LNCAP (cell line): ENCODE measurements around the gene KIAA1671.
A peak's percentile ranks its signal among the peaks of the same experiment; 100 is the strongest.

ENCODE experiments used
- CTCF ChIP-seq: fragments of 450-650 bp; IDR thresholded peaks from 2 replicates; pipeline ENCODE4 v1.5.1; 2017; ENCODE audit warnings: mild to moderate bottlenecking

KIAA1671 gene

GRCh38 chr22:25193548-25193947 lies 241.0 kb downstream of the KIAA1671 start:
- TF ChIP-seq CTCF, result no peak

GRCh38 chr22:25196326-25196725 lies 243.8 kb downstream of the KIAA1671 start:
- TF ChIP-seq CTCF, result no peak

- TF ChIP-seq CTCF, result no peak
These were observed 244.8 kb downstream of the KIAA1671 start for GRCh38 chr22:25197340-25197739.

- no peak for TF ChIP-seq CTCF
These were observed 247.4 kb downstream of the KIAA1671 start, which contains the start of gene CRYBB3 for GRCh38 chr22:25199731-25200520. CRYBB3 (plus strand) TSS chr22:25199858; CDS start chr22:25201397, 1,539 bp downstream.

GRCh38 chr22:25200967-25201366 lies 248.5 kb downstream of the KIAA1671 start:
- no peak for TF ChIP-seq CTCF

- TF ChIP-seq CTCF, result no peak
These were observed 249.2 kb downstream of the KIAA1671 start for GRCh38 chr22:25201557-25202273.

- TF ChIP-seq CTCF, result peak; percentile 94
These were observed 249.9 kb downstream of the KIAA1671 start for GRCh38 chr22:25202290-25202921.
